Tibial artery (tissue), 4 donors: ENCODE data around the gene KCNJ9.

Experiments used
- DNase-seq, 2 donors: peaks; one replicate each; pipeline ENCODE4 v3.0.0-alpha.2; 2019
- H3K27ac ChIP-seq, 2 donors: fragments of 200-600 bp; sonication (generic) in 1 of 2; 1 replicate in 1 of 2; 2 replicates in 1 of 2; pipeline ENCODE4 v1.5.1; 2018 to 2019; ENCODE audit warnings: mild to moderate bottlenecking in 1 of 2
- H3K27me3 ChIP-seq, 2 donors: fragments of 200-600 bp; sonication (generic) in 1 of 2; one replicate each; pipeline versions ENCODE4 v1.5.1 to v1.6.0; 2016 to 2019
- H3K36me3 ChIP-seq, 3 donors: fragments of 200-600 bp; sonication (generic) in 2 of 3; one replicate each; pipeline ENCODE4 v1.5.1; 2016 to 2019; ENCODE audit warnings: mild to moderate bottlenecking in 2 of 3
- H3K4me1 ChIP-seq, 4 donors: fragments of 200-600 bp; sonication (generic) in 2 of 4; 1 replicate in 3 of 4; 2 replicates in 1 of 4; pipeline ENCODE4 v1.5.1; 2016 to 2019
- H3K4me3 ChIP-seq, 2 donors: fragments of 200-600 bp; sonication (generic) in 1 of 2; 1 replicate in 1 of 2; 2 replicates in 1 of 2; pipeline ENCODE4 v1.5.1; 2018 to 2019; ENCODE audit warnings: mild to moderate bottlenecking in 2 of 2
- H3K9me3 ChIP-seq, 3 donors: fragments of 200-600 bp; sonication (generic) in 1 of 3; one replicate each; pipeline ENCODE4 v1.5.1; 2016 to 2019
- intact Hi-C: fragments of 100-400 bp; cut with DNase I; formaldehyde crosslinking; loops from one replicate; pipeline ENCODE4 v1.15.0; 2023; ENCODE audit warnings: low total_unique reads
- TF ChIP-seq, protein P1 (sequence below), 2 experiments: fragments of 200-600 bp in 1 of 2; fragments of 450-650 bp in 1 of 2; IDR thresholded peaks; one replicate each; pipeline ENCODE4 v1.5.1; 2017 to 2019; ENCODE audit warnings: antibody characterized with exemption in 2 of 2, mild to moderate bottlenecking in 1 of 2, moderate library complexity in 1 of 2

The KCNJ9 gene

DNA sequence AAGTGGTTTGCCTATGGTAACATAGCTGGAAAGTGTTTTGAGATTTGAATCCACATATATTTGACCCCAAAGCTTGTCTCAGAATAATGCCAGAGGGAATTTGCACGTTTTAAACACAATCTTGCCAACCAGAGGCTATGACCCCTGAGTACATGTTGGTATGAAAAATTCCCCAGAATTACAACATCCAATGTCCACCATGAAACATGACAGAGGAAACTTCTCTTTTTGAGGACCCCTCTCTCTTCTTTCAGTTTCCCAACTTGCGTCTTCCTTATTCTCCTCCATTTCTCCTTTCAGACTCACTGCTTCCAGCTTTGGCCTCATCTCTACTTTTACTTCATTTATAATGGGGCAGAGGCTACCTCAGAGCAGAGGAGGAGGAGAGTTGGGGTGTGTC lies 5.5 kb upstream of the KCNJ9 start:
- Histone ChIP-seq H3K27me3 (peaks cover 0 to 10% of the 10 kb centered on the region in 2 donors), H3K4me3 (no peak overlapping the region), H3K27ac (no peak overlapping the region), H3K4me1 (peaks cover 0 to 7% (median 2%) of the 10 kb centered on the region in 4 donors), H3K36me3 (no peaks in the 10 kb centered on the region), H3K9me3 (no peaks in the 10 kb centered on the region)
- DNase-seq = no peak
- intact Hi-C loops = no loop called here
- TF ChIP-seq, protein P1, sequence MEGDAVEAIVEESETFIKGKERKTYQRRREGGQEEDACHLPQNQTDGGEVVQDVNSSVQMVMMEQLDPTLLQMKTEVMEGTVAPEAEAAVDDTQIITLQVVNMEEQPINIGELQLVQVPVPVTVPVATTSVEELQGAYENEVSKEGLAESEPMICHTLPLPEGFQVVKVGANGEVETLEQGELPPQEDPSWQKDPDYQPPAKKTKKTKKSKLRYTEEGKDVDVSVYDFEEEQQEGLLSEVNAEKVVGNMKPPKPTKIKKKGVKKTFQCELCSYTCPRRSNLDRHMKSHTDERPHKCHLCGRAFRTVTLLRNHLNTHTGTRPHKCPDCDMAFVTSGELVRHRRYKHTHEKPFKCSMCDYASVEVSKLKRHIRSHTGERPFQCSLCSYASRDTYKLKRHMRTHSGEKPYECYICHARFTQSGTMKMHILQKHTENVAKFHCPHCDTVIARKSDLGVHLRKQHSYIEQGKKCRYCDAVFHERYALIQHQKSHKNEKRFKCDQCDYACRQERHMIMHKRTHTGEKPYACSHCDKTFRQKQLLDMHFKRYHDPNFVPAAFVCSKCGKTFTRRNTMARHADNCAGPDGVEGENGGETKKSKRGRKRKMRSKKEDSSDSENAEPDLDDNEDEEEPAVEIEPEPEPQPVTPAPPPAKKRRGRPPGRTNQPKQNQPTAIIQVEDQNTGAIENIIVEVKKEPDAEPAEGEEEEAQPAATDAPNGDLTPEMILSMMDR (IDR thresholded peaks at IDR 0.05) = no peak

DNA sequence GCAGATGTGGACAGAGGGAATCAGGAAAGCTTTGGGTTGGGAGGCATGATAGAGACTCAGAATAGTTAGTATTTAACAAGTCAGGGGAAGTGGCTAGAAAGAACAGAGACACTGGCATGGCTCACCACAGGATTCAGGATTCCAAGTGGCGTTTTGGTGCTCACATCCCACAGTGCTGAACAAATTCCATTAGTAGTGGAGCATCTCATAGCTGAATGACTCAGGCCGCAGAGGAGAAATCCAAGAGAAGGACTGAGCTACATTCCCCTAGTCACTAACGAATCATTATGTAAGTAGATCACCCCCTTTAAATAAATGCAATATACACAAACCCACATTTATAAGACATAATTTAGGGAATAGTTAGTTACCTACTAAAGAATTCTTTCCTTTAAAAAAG lies 5.0 kb upstream of the KCNJ9 start:
- no peak for DNase-seq
- Histone ChIP-seq H3K4me3 (no peak overlapping the region), H3K27ac (no peak overlapping the region), H3K27me3 (peaks cover 0 to 10% of the 10 kb centered on the region in 2 donors), H3K36me3 (no peaks in the 10 kb centered on the region), H3K4me1 (peaks cover 0 to 8% (median 6%) of the 10 kb centered on the region in 4 donors), H3K9me3 (no peaks in the 10 kb centered on the region)
- TF ChIP-seq, protein P1 (IDR thresholded peaks at IDR 0.05) = no peak
- intact Hi-C loops = no loop called here

DNA sequence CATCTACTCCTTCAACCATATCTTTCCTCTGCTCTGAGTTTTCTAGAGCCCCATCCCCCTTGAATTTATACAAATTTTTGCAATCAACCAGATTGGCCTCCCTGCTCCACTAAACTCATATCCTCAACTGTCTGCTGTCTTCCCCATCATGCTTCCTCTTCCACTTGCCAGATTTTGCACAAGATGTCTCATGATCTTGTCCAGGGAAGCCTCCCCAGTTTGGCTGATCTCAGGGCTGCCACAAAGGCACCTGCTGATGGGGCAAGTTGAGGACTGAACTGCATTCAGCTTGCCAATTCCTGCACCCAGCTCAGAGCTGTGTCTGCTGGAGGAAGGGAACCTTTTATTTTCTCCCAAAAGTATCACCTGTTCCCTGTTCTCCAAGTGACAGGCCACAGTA lies 3.9 kb upstream of the KCNJ9 start:
- Histone ChIP-seq H3K36me3 (no peaks in the 10 kb centered on the region), H3K27ac (no peak overlapping the region), H3K4me3 (no peak overlapping the region), H3K4me1 (peaks cover 0 to 14% (median 10%) of the 10 kb centered on the region in 4 donors), H3K9me3 (no peaks in the 10 kb centered on the region), H3K27me3 (peaks cover 0 to 13% of the 10 kb centered on the region in 2 donors)
- TF ChIP-seq, protein P1 (IDR thresholded peaks at IDR 0.05) = no peak
- DNase-seq = no peak
- intact Hi-C loops = no loop called here

DNA sequence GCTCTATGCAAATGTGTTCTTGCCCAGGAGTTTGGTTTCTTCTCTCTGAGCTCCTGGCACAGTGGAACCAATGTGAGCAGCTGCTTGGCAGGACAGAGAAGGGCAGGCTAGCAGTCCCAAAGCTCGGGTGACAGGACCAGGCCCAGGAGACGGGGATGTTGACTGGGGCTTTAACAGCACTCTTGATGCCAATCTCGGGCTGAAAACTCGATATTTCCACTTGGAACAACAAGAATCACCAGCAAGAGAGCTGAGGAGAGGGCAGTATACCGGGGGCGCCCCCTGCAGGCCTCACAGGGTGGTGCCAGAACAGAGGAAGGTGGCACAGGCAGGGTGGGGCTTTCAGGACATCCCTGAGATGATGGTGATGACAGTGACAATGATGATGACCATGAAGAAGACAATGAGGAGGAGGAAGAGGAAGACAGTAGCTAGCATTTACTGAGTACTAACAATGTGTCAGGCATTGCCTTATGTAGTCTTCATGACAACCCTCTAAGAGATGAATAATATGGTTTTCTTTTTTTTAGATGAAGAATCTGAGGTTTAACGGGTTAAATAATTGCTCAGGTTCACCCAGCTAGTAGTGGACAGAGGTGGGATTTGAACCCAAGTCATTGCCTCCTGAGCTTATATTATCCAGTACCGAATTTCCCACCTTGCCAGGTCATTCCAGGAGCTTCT lies 2.7 kb upstream of the KCNJ9 start:
- no peaks in the 10 kb centered on the region for H3K9me3 ChIP-seq
- no peak overlapping the region for H3K27ac ChIP-seq
- TF ChIP-seq, protein P1 (IDR thresholded peaks at IDR 0.05) = peak; percentile 48 to 55
- H3K4me3 ChIP-seq = no peak overlapping the region
- intact Hi-C loops = no loop called here
- no peak for DNase-seq
- no peaks in the 10 kb centered on the region for H3K36me3 ChIP-seq
- H3K4me1 ChIP-seq = peaks cover 0 to 14% (median 11%) of the 10 kb centered on the region in 4 donors
- peaks cover 0 to 16% of the 10 kb centered on the region in 2 donors for H3K27me3 ChIP-seq

DNA sequence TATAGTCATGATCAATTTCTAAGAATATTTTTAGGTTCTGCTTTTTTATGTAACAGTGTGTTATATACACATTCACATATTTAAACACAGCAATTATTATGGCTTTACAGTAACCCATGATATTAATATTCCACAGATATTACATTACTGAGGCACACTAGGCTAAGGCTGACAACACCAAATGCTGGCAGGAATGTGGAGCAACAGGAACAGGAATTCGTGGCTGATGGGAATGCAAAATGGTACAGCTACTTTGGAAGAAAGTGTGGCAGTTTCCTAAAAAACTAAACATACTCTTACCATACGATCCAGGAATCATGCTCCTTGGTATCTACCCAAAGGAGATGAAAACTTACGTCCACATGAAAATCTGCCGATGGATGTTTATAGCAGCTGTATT lies 1.9 kb upstream of the KCNJ9 start:
- H3K27ac ChIP-seq = no peak overlapping the region
- TF ChIP-seq, protein P1 (IDR thresholded peaks at IDR 0.05) = no peak
- no peak for DNase-seq
- H3K9me3 ChIP-seq = no peaks in the 10 kb centered on the region
- no peak overlapping the region for H3K4me3 ChIP-seq
- peaks cover 0 to 22% (median 16%) of the 10 kb centered on the region in 4 donors for H3K4me1 ChIP-seq
- no peaks in the 10 kb centered on the region for H3K36me3 ChIP-seq
- intact Hi-C loops = no loop called here
- peaks cover 0 to 16% of the 10 kb centered on the region in 2 donors for H3K27me3 ChIP-seq
